SK-N-SH (cell line): ENCODE results near the gene INTS11. TPM values are rescaled to one million over a fixed set of nuclear protein-coding genes. Genes with fewer than 3 reads are reported as not detected.
A peak's percentile ranks its signal among the peaks of the same experiment; 100 is the strongest.

Experiments
- CTCF ChIA-PET: fragments of 300-600, 350-600 bp; formaldehyde crosslinking; extraction: SDS; loops from one replicate; lab custom pipeline; 2021; lab: Yijun Ruan, JAX
- POLR2A ChIA-PET: fragments of 350-600 bp; sonication (Branson Sonifier 250); formaldehyde crosslinking; extraction: SDS; loops from one replicate; lab custom pipeline; 2020; ENCODE audit warnings: antibody characterized with exemption, inconsistent platforms; lab: Yijun Ruan, JAX
- DNase-seq: peaks from one replicate; pipeline ENCODE4 v3.0.0; 2012
- H2AFZ ChIP-seq: fragments of 200-600 bp; sonication (generic); 2 replicates; pipeline ENCODE4 v1.8.1; 2016; ENCODE audit warnings: antibody characterized with exemption, mild to moderate bottlenecking, low read depth
- H3F3A ChIP-seq: fragments of 200-600 bp; sonication (generic); replicated peaks from 2 replicates; pipeline ENCODE3; 2016; ENCODE audit warnings: antibody characterized with exemption, mild to moderate bottlenecking; ENCODE audit not compliant: insufficient read depth
- H3K27ac ChIP-seq, 2 experiments: fragments of 200-500 bp in 1 of 2; fragments of 200-600 bp in 1 of 2; sonication (Bioruptor generic) in 1 of 2; sonication (generic), shearing (Covaris generic) in 1 of 2; 2 replicates each; pipeline versions ENCODE4 v1.5.1 to v1.6.1; 2014 to 2016; ENCODE audit warnings: low read depth in 2 of 2, inconsistent platforms in 1 of 2, low read length in 1 of 2, mild to moderate bottlenecking in 1 of 2, mixed read lengths in 1 of 2
- H3K27me3 ChIP-seq: fragments of 200-600 bp; sonication (generic), shearing (Covaris generic); 2 replicates; pipeline ENCODE4 v1.6.1; 2016; ENCODE audit warnings: mixed run types; ENCODE audit not compliant: insufficient read depth
- H3K36me3 ChIP-seq, 2 experiments: fragments of 200-500 bp in 1 of 2; fragments of 200-600 bp in 1 of 2; sonication (Bioruptor generic) in 1 of 2; sonication (generic) in 1 of 2; replicated peaks in 1 of 2; 2 replicates each; pipeline versions ENCODE3 to v1.5.1; 2014 to 2016; ENCODE audit warnings: low read length in 1 of 2, mild to moderate bottlenecking in 1 of 2; ENCODE audit not compliant: insufficient read depth in 2 of 2, control insufficient read depth in 1 of 2
- H3K4me1 ChIP-seq, 2 experiments: fragments of 200-500 bp in 1 of 2; fragments of 200-600 bp in 1 of 2; sonication (Bioruptor generic) in 1 of 2; sonication (generic), shearing (Covaris generic) in 1 of 2; 2 replicates each; pipeline versions ENCODE4 v1.5.1 to v1.6.1; 2014 to 2016; ENCODE audit warnings: low read depth in 1 of 2, low read length in 1 of 2, mixed run types in 1 of 2; ENCODE audit not compliant: insufficient read depth in 2 of 2, control insufficient read depth in 1 of 2
- H3K4me2 ChIP-seq: fragments of 200-600 bp; sonication (generic), shearing (Covaris generic); 2 replicates; pipeline ENCODE4 v1.6.1; 2017; ENCODE audit warnings: mixed run types
- H3K4me3 ChIP-seq, 2 experiments: fragments of 200-500 bp in 1 of 2; fragments of 200-600 bp in 1 of 2; sonication (Bioruptor generic) in 1 of 2; sonication (generic), shearing (Covaris generic) in 1 of 2; 2 replicates each; pipeline versions ENCODE4 v1.5.1 to v1.8.1; 2014 to 2016; ENCODE audit warnings: low read depth in 2 of 2, inconsistent platforms in 1 of 2, low read length in 1 of 2, mild to moderate bottlenecking in 1 of 2, mixed read lengths in 1 of 2, moderate library complexity in 1 of 2
- H3K79me2 ChIP-seq: fragments of 200-600 bp; sonication (generic); 2 replicates; pipeline ENCODE4 v1.8.1; 2017; ENCODE audit warnings: mild to moderate bottlenecking; ENCODE audit not compliant: insufficient read depth
- H3K9ac ChIP-seq: fragments of 200-600 bp; sonication (generic); 2 replicates; pipeline ENCODE4 v1.6.1; 2017; ENCODE audit warnings: mixed run types
- H3K9me2 ChIP-seq: fragments of 200-600 bp; sonication (generic); 2 replicates; pipeline ENCODE4 v1.6.1; 2017; ENCODE audit warnings: mixed run types
- H3K9me3 ChIP-seq: fragments of 200-600 bp; sonication (generic); 2 replicates; pipeline ENCODE4 v1.6.1; 2017; ENCODE audit warnings: mixed run types, mild to moderate bottlenecking, moderate library complexity
- H4K20me1 ChIP-seq: fragments of 200-600 bp; sonication (generic); 2 replicates; pipeline ENCODE4 v1.6.1; 2017; ENCODE audit warnings: mild to moderate bottlenecking, mixed run types; ENCODE audit not compliant: insufficient read depth
- EP300 ChIP-seq, 2 experiments: IDR thresholded peaks; 2 replicates each; pipeline versions ENCODE4 v1.4.0 to v1.6.1; 2012; ENCODE audit warnings: borderline replicate concordance in 1 of 2, low read depth in 1 of 2, low read length in 1 of 2
- EZH2phosphoT487 ChIP-seq: fragments of 200-600 bp; sonication (generic); IDR thresholded peaks from 2 replicates; pipeline ENCODE4 v1.6.1; 2017; ENCODE audit warnings: low read depth, mixed run types, mild to moderate bottlenecking, antibody characterized with exemption, moderate library complexity, borderline replicate concordance
- FOSL2 ChIP-seq: IDR thresholded peaks from 2 replicates; pipeline ENCODE4 v1.4.0; 2012; ENCODE audit warnings: low read depth, mild to moderate bottlenecking, moderate library complexity, borderline replicate concordance
- GABPA ChIP-seq: IDR thresholded peaks from 2 replicates; pipeline ENCODE4 v1.4.0; 2012; ENCODE audit warnings: low read depth, mild to moderate bottlenecking
- JUND ChIP-seq: IDR thresholded peaks from 2 replicates; pipeline ENCODE4 v1.4.0; 2012
- MXI1 ChIP-seq: IDR thresholded peaks from 2 replicates; pipeline ENCODE4 v1.6.1; 2012; ENCODE audit warnings: mild to moderate bottlenecking, low read depth, low read length, improper control_type of control experiment
- NRF1 ChIP-seq: IDR thresholded peaks from 2 replicates; pipeline ENCODE4 v1.6.1; 2012; ENCODE audit warnings: low read depth, mild to moderate bottlenecking, low read length
- PBX3 ChIP-seq: IDR thresholded peaks from 2 replicates; pipeline ENCODE4; 2012
- POLR2AphosphoS5 ChIP-seq: IDR thresholded peaks from 2 replicates; pipeline ENCODE4 v1.6.1; 2012; ENCODE audit warnings: low read depth, low read length
- RFX5 ChIP-seq: IDR thresholded peaks from 2 replicates; pipeline ENCODE4 v1.6.1; 2012; ENCODE audit warnings: mild to moderate bottlenecking, improper control_type of control experiment, low read length
- SIN3A ChIP-seq: IDR thresholded peaks from 2 replicates; pipeline ENCODE4 v1.6.1; 2012; ENCODE audit warnings: low read depth, mild to moderate bottlenecking, low read length, moderate library complexity, borderline replicate concordance
- TCF12 ChIP-seq: IDR thresholded peaks from 2 replicates; pipeline ENCODE4 v1.4.0; 2012
- TEAD4 ChIP-seq: IDR thresholded peaks from 2 replicates; pipeline ENCODE4 v1.4.0; 2012; ENCODE audit warnings: mild to moderate bottlenecking, borderline replicate concordance; ENCODE audit not compliant: insufficient read depth
- YY1 ChIP-seq: IDR thresholded peaks from 2 replicates; pipeline ENCODE4 v1.4.0; 2012; ENCODE audit warnings: low read depth, mild to moderate bottlenecking
- WGBS: methylation state at CpG from one replicate; pipeline ENCODE4 v1.1.6; 2017; ENCODE audit warnings: low lambda C conversion rate; 5-methylcytosine and 5-hydroxymethylcytosine counted together
- polyA plus RNA-seq, 3 experiments: library from polyadenylated mRNA; depleted of rRNA; stranded (reverse); fragments of >200 nt; gene quantifications; 2 replicates each; pipeline ENCODE4 v1.2.3, GENCODE V29; 2012
- TF ChIP-seq, protein P1 (sequence below): IDR thresholded peaks from 2 replicates; pipeline ENCODE4 v1.6.1; 2012; ENCODE audit warnings: mild to moderate bottlenecking, low read depth, low read length, moderate library complexity
- TF ChIP-seq, protein P2 (sequence below): IDR thresholded peaks from 2 replicates; pipeline ENCODE4 v1.4.0; 2012; ENCODE audit warnings: low read depth, borderline replicate concordance
- TF ChIP-seq, protein P3 (sequence below): fragments of 150-350 bp; IDR thresholded peaks from 2 replicates; pipeline ENCODE4 v1.6.1; 2016; ENCODE audit warnings: mild to moderate bottlenecking, low read depth, low read length

The INTS11 gene
- polyA plus RNA-seq, 1 of the 3 experiments (the other 2 are of a cell fraction): 137 TPM

GRCh38 chr1:1359308-1359663 is 34.8 kb upstream of the INTS11 start:
- H3K4me1 ChIP-seq: peaks cover 20 to 46% of the 10 kb centered on the region in 2 experiments; a peak in 3 of 4 replicates
- no peak overlapping the region for H3K4me3 ChIP-seq
- 91% methylated on average over 3 of the region's 6 CpGs for WGBS
- no peaks in the 10 kb centered on the region for H3K9me3 ChIP-seq
- ChIA-PET CTCF (interaction anchor here (0.8 to 3.6 kb wide), 2 partner anchors 11 to 12 kb away, joined by 4 to 37 read pairs; no protein-coding TSS in a partner anchor), POLR2A (interaction anchor here (0.7 to 1.6 kb wide), 3 partner anchors 10 to 16 kb away, joined by 3 to 6 read pairs (median 3); partner anchors contain the start of gene AURKAIP1)
- TF ChIP-seq YY1: no peak
- TF ChIP-seq, protein P1, sequence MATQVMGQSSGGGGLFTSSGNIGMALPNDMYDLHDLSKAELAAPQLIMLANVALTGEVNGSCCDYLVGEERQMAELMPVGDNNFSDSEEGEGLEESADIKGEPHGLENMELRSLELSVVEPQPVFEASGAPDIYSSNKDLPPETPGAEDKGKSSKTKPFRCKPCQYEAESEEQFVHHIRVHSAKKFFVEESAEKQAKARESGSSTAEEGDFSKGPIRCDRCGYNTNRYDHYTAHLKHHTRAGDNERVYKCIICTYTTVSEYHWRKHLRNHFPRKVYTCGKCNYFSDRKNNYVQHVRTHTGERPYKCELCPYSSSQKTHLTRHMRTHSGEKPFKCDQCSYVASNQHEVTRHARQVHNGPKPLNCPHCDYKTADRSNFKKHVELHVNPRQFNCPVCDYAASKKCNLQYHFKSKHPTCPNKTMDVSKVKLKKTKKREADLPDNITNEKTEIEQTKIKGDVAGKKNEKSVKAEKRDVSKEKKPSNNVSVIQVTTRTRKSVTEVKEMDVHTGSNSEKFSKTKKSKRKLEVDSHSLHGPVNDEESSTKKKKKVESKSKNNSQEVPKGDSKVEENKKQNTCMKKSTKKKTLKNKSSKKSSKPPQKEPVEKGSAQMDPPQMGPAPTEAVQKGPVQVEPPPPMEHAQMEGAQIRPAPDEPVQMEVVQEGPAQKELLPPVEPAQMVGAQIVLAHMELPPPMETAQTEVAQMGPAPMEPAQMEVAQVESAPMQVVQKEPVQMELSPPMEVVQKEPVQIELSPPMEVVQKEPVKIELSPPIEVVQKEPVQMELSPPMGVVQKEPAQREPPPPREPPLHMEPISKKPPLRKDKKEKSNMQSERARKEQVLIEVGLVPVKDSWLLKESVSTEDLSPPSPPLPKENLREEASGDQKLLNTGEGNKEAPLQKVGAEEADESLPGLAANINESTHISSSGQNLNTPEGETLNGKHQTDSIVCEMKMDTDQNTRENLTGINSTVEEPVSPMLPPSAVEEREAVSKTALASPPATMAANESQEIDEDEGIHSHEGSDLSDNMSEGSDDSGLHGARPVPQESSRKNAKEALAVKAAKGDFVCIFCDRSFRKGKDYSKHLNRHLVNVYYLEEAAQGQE: no peak
- no peak for TF ChIP-seq POLR2AphosphoS5
- TF ChIP-seq FOSL2: no peak
- TF ChIP-seq TEAD4: no peak
- no peak for TF ChIP-seq TCF12
- TF ChIP-seq, protein P2, sequence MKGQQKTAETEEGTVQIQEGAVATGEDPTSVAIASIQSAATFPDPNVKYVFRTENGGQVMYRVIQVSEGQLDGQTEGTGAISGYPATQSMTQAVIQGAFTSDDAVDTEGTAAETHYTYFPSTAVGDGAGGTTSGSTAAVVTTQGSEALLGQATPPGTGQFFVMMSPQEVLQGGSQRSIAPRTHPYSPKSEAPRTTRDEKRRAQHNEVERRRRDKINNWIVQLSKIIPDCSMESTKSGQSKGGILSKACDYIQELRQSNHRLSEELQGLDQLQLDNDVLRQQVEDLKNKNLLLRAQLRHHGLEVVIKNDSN: no peak
- TF ChIP-seq MXI1: no peak
- no peak for TF ChIP-seq EP300 (IDR thresholded peaks at IDR 0.05; ENCODE audit: borderline replicate concordance in 1 of 2, low read depth in 1 of 2, low read length in 1 of 2)
- no peak for TF ChIP-seq JUND
- TF ChIP-seq NRF1: no peak
- no peak for TF ChIP-seq RFX5
- TF ChIP-seq PBX3: no peak
- TF ChIP-seq, protein P3, sequence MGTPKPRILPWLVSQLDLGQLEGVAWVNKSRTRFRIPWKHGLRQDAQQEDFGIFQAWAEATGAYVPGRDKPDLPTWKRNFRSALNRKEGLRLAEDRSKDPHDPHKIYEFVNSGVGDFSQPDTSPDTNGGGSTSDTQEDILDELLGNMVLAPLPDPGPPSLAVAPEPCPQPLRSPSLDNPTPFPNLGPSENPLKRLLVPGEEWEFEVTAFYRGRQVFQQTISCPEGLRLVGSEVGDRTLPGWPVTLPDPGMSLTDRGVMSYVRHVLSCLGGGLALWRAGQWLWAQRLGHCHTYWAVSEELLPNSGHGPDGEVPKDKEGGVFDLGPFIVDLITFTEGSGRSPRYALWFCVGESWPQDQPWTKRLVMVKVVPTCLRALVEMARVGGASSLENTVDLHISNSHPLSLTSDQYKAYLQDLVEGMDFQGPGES: no peak
- TF ChIP-seq EZH2phosphoT487: no peak
- no peak for TF ChIP-seq GABPA
- no peak for TF ChIP-seq SIN3A
- H4K20me1 ChIP-seq: no peaks in the 10 kb centered on the region
- H2AFZ ChIP-seq: 0 out of 2 replicates have a peak overlapping the region, but pooled peaks have one; percentile 41
- H3K36me3 ChIP-seq: no peaks in the 10 kb centered on the region
- H3K79me2 ChIP-seq: no peaks in the 10 kb centered on the region
- H3K9ac ChIP-seq: peak overlapping the region; percentile 67; the same call in 1 of the 2 replicates
- no peak for DNase-seq
- peak overlapping the region; percentile 70 for H3K4me2 ChIP-seq
- peak overlapping the region; percentile 88 to 98 for H3K27ac ChIP-seq
- no peaks in the 10 kb centered on the region for H3K27me3 ChIP-seq
- peaks cover 7% of the 10 kb centered on the region for H3F3A ChIP-seq
- no peaks in the 10 kb centered on the region for H3K9me2 ChIP-seq
